ENCODE measurements around the gene ZNHIT1. TPM values are rescaled to one million over a fixed set of nuclear protein-coding genes. Genes with fewer than 3 reads are reported as not detected.
A peak's percentile ranks its signal among the peaks of the same experiment; 100 is the strongest.

Gene ZNHIT1
- total and polyA plus RNA-seq, 10 donors: 47.3 to 127 (median 68.0) TPM

GRCh38 chr7:101206665-101207042 is 11.3 kb upstream of the ZNHIT1 start:
- intact Hi-C loops (cut with DNase I; ENCODE audit: low total_unique reads): no loop called here

GRCh38 chr7:101207459-101207858 is 10.5 kb upstream of the ZNHIT1 start:
- Histone ChIP-seq H3K27me3 (replicated peaks in 1 of 7) (peaks cover 0 to 12% (median 4%) of the 10 kb centered on the region in 7 donors), H3K9me3 (no peaks in the 10 kb centered on the region), H3K4me3 (no peak overlapping the region), H3K27ac (no peak overlapping the region), H3K36me3 (peaks cover 0 to 69% (median 56%) of the 10 kb centered on the region in 6 donors), H3K4me1 (peaks cover 0 to 25% (median 13%) of the 10 kb centered on the region in 6 donors)
- no peak for TF ChIP-seq POLR2A (IDR thresholded peaks at IDR 0.05)
- TF ChIP-seq CTCF (IDR thresholded peaks at IDR 0.05 in 8 of 11, conservative IDR thresholded peaks at IDR 0.05 in 3 of 11): no peak
- no peak for TF ChIP-seq POLR2AphosphoS5 (IDR thresholded peaks at IDR 0.05)
- DNase-seq: no peak
- intact Hi-C loops (cut with DNase I; ENCODE audit: low total_unique reads): no loop called here
- WGBS, 5 donors: 86 to 93% (median 92%) methylated on average over 11 to 17 of the region's 17 CpGs

More at GRCh38 chr7:101206665-101207042, 11.3 kb upstream of the ZNHIT1 start:
- Histone ChIP-seq H3K9me3 (no peaks in the 10 kb centered on the region), H3K27ac (no peak overlapping the region), H3K27me3 (replicated peaks in 1 of 7) (peaks cover 4 to 20% (median 10%) of the 10 kb centered on the region in 7 donors), H3K4me3 (no peak overlapping the region), H3K4me1 (peaks cover 0 to 33% (median 21%) of the 10 kb centered on the region in 6 donors), H3K36me3 (peaks cover 0 to 61% (median 49%) of the 10 kb centered on the region in 6 donors)
- TF ChIP-seq POLR2A (IDR thresholded peaks at IDR 0.05) (no peak), POLR2AphosphoS5 (IDR thresholded peaks at IDR 0.05) (no peak), CTCF (IDR thresholded peaks at IDR 0.05 in 8 of 11, conservative IDR thresholded peaks at IDR 0.05 in 3 of 11) (no peak)
- no peak for DNase-seq
- 83 to 91% (median 88%) methylated on average over 16 to 19 of the region's 19 CpGs for WGBS, 5 donors

GRCh38 chr7:101208794-101209193 is 9.2 kb upstream of the ZNHIT1 start:
- H3K4me1 ChIP-seq: peaks cover 0 to 11% (median 3%) of the 10 kb centered on the region in 6 donors
- no peak for DNase-seq
- TF ChIP-seq CTCF (IDR thresholded peaks at IDR 0.05 in 8 of 11, conservative IDR thresholded peaks at IDR 0.05 in 3 of 11): no peak
- TF ChIP-seq POLR2AphosphoS5 (IDR thresholded peaks at IDR 0.05): peak in 1 of 3 donors; percentile 29
- peaks cover 0 to 82% (median 66%) of the 10 kb centered on the region in 6 donors for H3K36me3 ChIP-seq
- 92 to 98% (median 96%) methylated on average over 14 of the region's 14 CpGs for WGBS, 5 donors
- H3K27ac ChIP-seq: no peak overlapping the region
- no peaks in the 10 kb centered on the region for H3K9me3 ChIP-seq
- no peaks in the 10 kb centered on the region for H3K27me3 ChIP-seq (replicated peaks in 1 of 7)
- intact Hi-C loops (cut with DNase I; ENCODE audit: low total_unique reads): no loop called here
- H3K4me3 ChIP-seq: no peak overlapping the region

- TF ChIP-seq POLR2AphosphoS5 (IDR thresholded peaks at IDR 0.05) (no peak), POLR2A (IDR thresholded peaks at IDR 0.05) (no peak), CTCF (IDR thresholded peaks at IDR 0.05 in 8 of 11, conservative IDR thresholded peaks at IDR 0.05 in 3 of 11) (no peak)
- Histone ChIP-seq H3K36me3 (peaks cover 0 to 96% (median 76%) of the 10 kb centered on the region in 6 donors), H3K27ac (no peak overlapping the region), H3K4me1 (peaks cover 0 to 8% (median 0%) of the 10 kb centered on the region in 6 donors), H3K9me3 (no peaks in the 10 kb centered on the region), H3K4me3 (no peak overlapping the region), H3K27me3 (replicated peaks in 1 of 7) (no peaks in the 10 kb centered on the region)
- 91 to 97% (median 95%) methylated on average over 13 to 19 of the region's 19 CpGs for WGBS, 5 donors
- intact Hi-C loops (cut with DNase I; ENCODE audit: low total_unique reads): no loop called here
- no peak for DNase-seq
Observed at GRCh38 chr7:101210143-101210542, 7.8 kb upstream of the ZNHIT1 start.

Measured in spleen (tissue), 11 donors.